Tibial nerve (tissue), 4 donors: ENCODE measurements around the gene DMBT1.
A peak's percentile ranks its signal among the peaks of the same experiment; 100 is the strongest.

Experiments
- CTCF ChIP-seq, 5 experiments: fragments of 200-600 bp in 3 of 5; fragments of 450-650 bp in 2 of 5; sonication (generic) in 3 of 5; IDR thresholded peaks; one replicate each; pipeline ENCODE4 v1.5.1; 2016 to 2019; ENCODE audit warnings: antibody characterized with exemption in 5 of 5, mild to moderate bottlenecking in 3 of 5, moderate library complexity in 2 of 5
- EP300 ChIP-seq, 2 donors: sonication (generic); formaldehyde crosslinking; IDR thresholded peaks; one replicate each; pipeline ENCODE4 v1.6.1; 2017; ENCODE audit warnings: antibody characterized with exemption in 2 of 2, mild to moderate bottlenecking in 1 of 2
- POLR2A ChIP-seq, 2 donors: fragments of 450-650 bp; IDR thresholded peaks; one replicate each; pipeline ENCODE4 v1.6.1; 2017; ENCODE audit warnings: antibody characterized with exemption in 2 of 2, mild to moderate bottlenecking in 2 of 2, moderate library complexity in 2 of 2

DNA sequence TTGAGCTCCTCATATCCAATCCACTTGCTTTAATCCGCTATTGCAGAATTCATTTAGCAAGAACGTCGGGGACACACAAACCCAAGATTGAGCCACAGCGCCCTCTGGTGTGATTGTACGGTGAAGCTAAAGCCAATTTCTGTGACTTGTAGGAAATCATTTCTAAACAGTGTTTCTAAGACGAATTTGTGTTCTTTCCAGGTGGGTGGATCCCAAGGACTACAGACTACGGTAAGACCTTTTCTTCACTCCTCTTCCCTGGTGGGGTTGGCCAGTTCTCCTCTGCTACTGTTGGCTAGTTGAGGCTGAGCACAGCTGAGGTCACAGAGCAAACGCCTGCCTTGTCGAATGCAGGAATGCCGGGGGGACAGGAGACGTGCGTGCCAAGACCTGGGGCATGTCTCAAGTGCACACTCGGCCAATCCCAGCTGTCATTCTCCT is 5.2 kb downstream of the DMBT1 start:
- TF ChIP-seq CTCF (IDR thresholded peaks at IDR 0.05) (peak; percentile 67 to 86 (median 79)), POLR2A (IDR thresholded peaks at IDR 0.05) (no peak), EP300 (IDR thresholded peaks at IDR 0.05) (peak in 1 of 2 donors; percentile 43)
